BLaER1 treated with 17β-estradiol and CSF1 and Interleukin-3, amounts not matched to agents 10 nM and 100 nM (cell line): ENCODE measurements around the gene ADD3.

Experiments
- H3K27ac ChIP-seq, 11 experiments: shearing (Covaris generic); formaldehyde crosslinking; 2 replicates each; pipeline ENCODE4 v1.8.1; 2022
- H3K27me3 ChIP-seq, 11 experiments: shearing (Covaris generic); formaldehyde crosslinking; 2 replicates each; pipeline ENCODE4 v1.8.1; 2022
- H3K36me3 ChIP-seq, 11 experiments: shearing (Covaris generic); formaldehyde crosslinking; 2 replicates each; pipeline ENCODE4 v1.8.1; 2022
- H3K4me1 ChIP-seq, 10 experiments: shearing (Covaris generic); formaldehyde crosslinking; 2 replicates each; pipeline ENCODE4 v1.8.1; 2022
- H3K4me2 ChIP-seq, 11 experiments: shearing (Covaris generic); formaldehyde crosslinking; 2 replicates each; pipeline ENCODE4 v1.8.1; 2022
- H3K4me3 ChIP-seq, 10 experiments: shearing (Covaris generic); formaldehyde crosslinking; 2 replicates each; pipeline ENCODE4 v1.8.1; 2022
- H3K9ac ChIP-seq, 11 experiments: shearing (Covaris generic); formaldehyde crosslinking; 2 replicates each; pipeline ENCODE4 v1.8.1; 2022
- H3K9me3 ChIP-seq, 11 experiments: shearing (Covaris generic); formaldehyde crosslinking; replicated peaks in 1 of 11; 2 replicates each; pipeline ENCODE4 v1.8.1; 2022
- H4K20me1 ChIP-seq, 11 experiments: shearing (Covaris generic); formaldehyde crosslinking; 2 replicates each; pipeline ENCODE4 v1.8.1; 2022
- Cebpa-rat ChIP-seq, 11 experiments: shearing (Covaris generic); IDR thresholded peaks; 2 replicates each; pipeline ENCODE4 v1.8.1; 2022

Gene ADD3

DNA sequence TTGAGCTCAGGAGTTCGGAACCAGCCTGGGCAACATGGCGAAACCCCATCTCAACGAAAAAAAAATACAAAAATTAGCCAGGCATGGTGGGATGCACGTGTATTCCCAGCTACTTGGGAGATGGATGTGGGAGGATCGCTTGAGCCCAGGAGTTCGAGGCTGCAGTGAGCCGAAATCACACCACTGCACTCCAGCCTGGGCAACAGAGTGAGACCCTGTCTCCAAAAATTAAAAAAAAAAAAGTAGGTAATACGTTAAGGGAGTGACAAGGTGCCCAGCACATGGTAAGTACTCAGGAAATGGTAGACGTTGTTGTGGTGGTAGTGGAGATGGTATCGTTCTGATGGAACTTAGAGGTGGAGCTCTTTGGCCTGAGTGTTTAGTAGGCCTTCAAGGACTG lies 43.5 kb upstream of the ADD3 start:
- H4K20me1 ChIP-seq: no peaks in the 10 kb centered on the region
- peaks cover 0 to 5% (median 0%) of the 10 kb centered on the region in 11 experiments; a peak in 2 of 22 replicates for H3K9me3 ChIP-seq
- no peak overlapping the region for H3K4me3 ChIP-seq
- H3K9ac ChIP-seq: no peak overlapping the region
- H3K27ac ChIP-seq: no peak overlapping the region
- H3K36me3 ChIP-seq: no peaks in the 10 kb centered on the region
- no peak for TF ChIP-seq Cebpa-rat (IDR thresholded peaks at IDR 0.05)
- H3K4me2 ChIP-seq: no peak overlapping the region
- peaks cover 0 to 7% (median 0%) of the 10 kb centered on the region in 10 experiments; a peak in 2 of 20 replicates for H3K4me1 ChIP-seq
- H3K27me3 ChIP-seq: no peaks in the 10 kb centered on the region

DNA sequence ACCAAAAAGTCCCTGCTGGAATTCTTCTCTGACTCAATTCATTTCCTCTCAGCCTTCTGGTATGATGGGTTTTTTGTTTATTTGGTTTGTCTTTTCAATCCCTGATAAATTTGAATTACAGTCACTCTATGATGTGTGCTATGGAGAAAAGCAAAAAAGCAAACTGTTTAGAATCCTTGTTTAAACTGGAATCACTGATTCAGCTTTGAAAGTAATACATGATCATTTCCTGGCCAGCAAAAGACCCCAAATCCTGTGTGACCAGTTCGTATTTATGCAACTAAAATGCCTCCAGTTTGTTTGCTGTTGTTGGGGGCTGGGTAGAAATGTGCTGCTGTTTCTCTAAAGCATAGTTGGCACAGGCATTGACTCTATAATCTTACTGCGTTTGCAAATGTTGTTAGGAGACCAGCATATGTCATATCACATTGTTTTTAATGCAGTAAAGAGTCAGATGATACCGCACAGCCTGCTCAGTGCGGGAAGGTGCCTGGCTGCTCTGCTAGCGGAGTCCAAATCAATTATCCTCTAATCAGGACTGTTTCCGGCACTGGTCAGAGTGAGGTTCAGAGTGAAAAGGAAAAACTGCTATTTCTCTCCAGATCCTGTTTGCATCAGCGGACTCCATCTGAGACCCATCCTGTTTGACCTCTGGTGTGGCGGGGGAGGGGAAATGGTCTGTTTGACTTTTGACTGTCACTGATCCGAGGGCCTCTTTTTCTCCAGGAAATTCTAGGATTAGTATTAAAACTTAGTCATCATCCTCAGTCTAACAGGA lies 40.6 kb upstream of the ADD3 start:
- Histone ChIP-seq H3K4me1 (peaks cover 0 to 7% (median 0%) of the 10 kb centered on the region in 10 experiments; a peak in 2 of 20 replicates), H3K27ac (no peak overlapping the region), H3K4me3 (no peak overlapping the region), H3K9me3 (peaks cover 0 to 7% (median 0%) of the 10 kb centered on the region in 11 experiments; a peak in 2 of 22 replicates), H3K36me3 (no peaks in the 10 kb centered on the region), H3K4me2 (no peak overlapping the region; a peak in 1 of 22 replicates), H3K9ac (no peak overlapping the region), H3K27me3 (no peaks in the 10 kb centered on the region), H4K20me1 (no peaks in the 10 kb centered on the region)
- no peak for TF ChIP-seq Cebpa-rat (IDR thresholded peaks at IDR 0.05)

DNA sequence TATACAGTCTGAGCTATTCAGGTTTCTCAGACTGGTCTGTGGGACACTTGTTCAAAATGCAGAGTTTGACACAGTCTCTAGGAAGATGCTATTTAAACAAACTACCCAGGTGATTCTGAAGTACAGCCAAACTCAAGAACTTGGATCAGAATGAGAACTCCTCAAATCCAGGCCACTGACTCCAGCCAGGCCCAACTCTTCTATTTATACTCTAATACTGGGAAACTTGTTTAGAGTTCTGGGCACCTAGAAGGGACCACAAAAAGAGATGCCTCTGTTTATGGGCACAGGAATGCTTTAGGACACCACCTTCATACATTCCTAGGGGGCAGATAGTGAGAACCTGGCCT lies 40.1 kb upstream of the ADD3 start:
- Histone ChIP-seq H3K9me3 (peaks cover 0 to 7% (median 0%) of the 10 kb centered on the region in 11 experiments; a peak in 2 of 22 replicates), H4K20me1 (no peaks in the 10 kb centered on the region), H3K4me3 (no peak overlapping the region), H3K4me1 (peaks cover 0 to 7% (median 0%) of the 10 kb centered on the region in 10 experiments; a peak in 2 of 20 replicates), H3K27me3 (no peaks in the 10 kb centered on the region), H3K4me2 (no peak overlapping the region), H3K27ac (no peak overlapping the region), H3K9ac (no peak overlapping the region), H3K36me3 (no peaks in the 10 kb centered on the region)
- TF ChIP-seq Cebpa-rat (IDR thresholded peaks at IDR 0.05): no peak

DNA sequence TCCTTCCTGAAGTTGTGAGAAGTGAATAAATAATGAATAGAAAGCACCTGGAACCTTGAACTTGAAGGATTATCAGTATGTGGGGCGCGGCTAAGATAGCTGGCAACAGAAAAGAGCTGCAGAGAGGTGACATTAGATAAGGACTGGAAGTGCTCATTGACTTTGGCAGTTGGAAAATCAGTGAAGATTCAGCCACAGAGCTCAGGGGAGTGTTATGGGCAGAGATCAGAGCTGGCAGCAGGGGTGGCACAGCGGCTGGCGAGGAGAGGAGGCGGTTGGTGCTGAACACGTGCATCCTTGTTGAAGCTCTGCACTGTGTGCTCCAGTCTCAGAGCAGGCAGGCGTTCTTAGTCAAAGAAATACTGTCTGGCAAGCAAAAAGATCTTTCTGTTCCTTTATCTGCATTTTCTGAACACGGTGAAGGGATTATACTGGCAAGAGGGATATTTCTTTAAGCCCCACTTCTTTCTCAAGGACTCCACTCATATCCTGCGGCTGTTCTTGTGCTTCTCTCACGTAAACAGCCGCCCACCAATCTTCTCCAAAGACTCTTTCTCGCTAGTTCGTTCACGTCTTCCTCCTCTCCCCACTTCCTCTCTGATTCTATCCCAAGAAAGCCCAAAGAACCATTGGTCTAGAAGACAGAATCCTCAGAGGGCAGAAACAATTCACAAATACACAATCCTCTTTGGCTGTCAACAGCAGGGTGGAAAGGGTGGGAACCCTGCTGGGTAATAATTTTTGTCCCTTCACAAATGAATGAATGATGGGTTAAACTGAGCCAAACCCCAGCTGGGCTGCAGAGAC lies 38.6 kb upstream of the ADD3 start:
- Histone ChIP-seq H3K36me3 (no peaks in the 10 kb centered on the region), H3K9me3 (peaks cover 0 to 7% (median 0%) of the 10 kb centered on the region in 11 experiments; a peak in 2 of 22 replicates), H3K27ac (no peak overlapping the region), H4K20me1 (no peaks in the 10 kb centered on the region), H3K4me2 (no peak overlapping the region), H3K27me3 (no peaks in the 10 kb centered on the region), H3K4me3 (no peak overlapping the region), H3K9ac (no peak overlapping the region), H3K4me1 (peaks cover 0 to 7% (median 0%) of the 10 kb centered on the region in 10 experiments; a peak in 2 of 20 replicates)
- TF ChIP-seq Cebpa-rat (IDR thresholded peaks at IDR 0.05): no peak

DNA sequence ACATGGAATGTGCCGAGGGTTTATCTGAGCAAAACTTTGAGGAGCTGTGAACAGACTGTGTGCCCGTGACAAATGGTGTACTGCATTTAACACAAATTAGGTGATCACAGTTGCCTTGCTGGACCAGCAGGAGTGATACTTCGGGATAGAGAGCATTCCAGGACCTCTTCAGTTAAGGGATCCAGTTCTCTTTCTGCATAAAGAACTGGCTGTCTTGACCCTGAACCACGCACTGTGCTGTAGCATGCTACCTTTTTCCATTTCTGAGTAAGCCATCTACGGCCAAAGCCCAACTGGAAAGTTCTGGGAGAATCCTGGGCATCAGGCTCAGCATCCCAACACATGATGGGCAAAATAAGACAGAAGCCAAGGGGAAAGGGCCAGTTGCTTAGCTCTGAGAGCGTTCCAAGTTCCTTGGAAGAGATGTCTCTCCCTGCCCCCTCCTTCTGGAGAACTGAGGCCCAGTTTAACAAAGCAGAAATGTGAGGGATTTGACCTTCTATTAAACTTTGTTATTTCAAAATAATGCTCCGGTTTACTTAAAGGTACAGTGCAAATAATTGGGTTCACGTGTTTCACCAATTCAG lies 37.9 kb upstream of the ADD3 start:
- no peak overlapping the region for H3K27ac ChIP-seq
- no peak overlapping the region for H3K4me3 ChIP-seq
- TF ChIP-seq Cebpa-rat (IDR thresholded peaks at IDR 0.05): no peak
- H3K27me3 ChIP-seq: no peaks in the 10 kb centered on the region
- peaks cover 0 to 7% (median 0%) of the 10 kb centered on the region in 10 experiments; a peak in 2 of 20 replicates for H3K4me1 ChIP-seq
- no peak overlapping the region for H3K4me2 ChIP-seq
- no peaks in the 10 kb centered on the region for H3K36me3 ChIP-seq
- H3K9me3 ChIP-seq: peaks cover 0 to 7% (median 0%) of the 10 kb centered on the region in 11 experiments; a peak in 2 of 22 replicates
- no peak overlapping the region for H3K9ac ChIP-seq
- H4K20me1 ChIP-seq: no peaks in the 10 kb centered on the region

DNA sequence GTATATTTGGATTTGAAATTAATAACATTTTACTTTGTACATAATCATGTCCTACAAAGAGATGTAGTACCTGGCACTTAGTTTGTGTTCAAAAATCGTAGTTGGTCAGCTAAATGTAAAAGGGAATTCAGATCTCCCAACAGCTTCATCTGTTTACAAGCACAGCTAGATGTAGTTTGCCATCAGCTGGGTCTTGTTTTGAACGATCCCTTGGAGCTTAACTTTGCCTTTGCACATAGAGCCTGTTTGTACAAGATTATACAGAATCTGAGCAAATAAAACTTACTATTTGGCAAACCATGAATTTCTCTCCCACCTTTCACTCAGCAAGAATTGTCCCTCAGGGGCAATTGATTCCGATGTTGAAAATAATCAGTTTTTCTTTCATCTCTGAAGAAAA lies 36.1 kb upstream of the ADD3 start:
- no peak overlapping the region for H3K27ac ChIP-seq
- no peaks in the 10 kb centered on the region for H3K27me3 ChIP-seq
- no peak overlapping the region for H3K4me3 ChIP-seq
- H3K9me3 ChIP-seq: peaks cover 0 to 7% (median 0%) of the 10 kb centered on the region in 11 experiments; a peak in 2 of 22 replicates
- H4K20me1 ChIP-seq: no peaks in the 10 kb centered on the region
- no peak for TF ChIP-seq Cebpa-rat (IDR thresholded peaks at IDR 0.05)
- no peak overlapping the region for H3K9ac ChIP-seq
- no peaks in the 10 kb centered on the region for H3K36me3 ChIP-seq
- H3K4me1 ChIP-seq: peaks cover 0 to 7% (median 0%) of the 10 kb centered on the region in 10 experiments; a peak in 2 of 20 replicates
- H3K4me2 ChIP-seq: no peak overlapping the region

DNA sequence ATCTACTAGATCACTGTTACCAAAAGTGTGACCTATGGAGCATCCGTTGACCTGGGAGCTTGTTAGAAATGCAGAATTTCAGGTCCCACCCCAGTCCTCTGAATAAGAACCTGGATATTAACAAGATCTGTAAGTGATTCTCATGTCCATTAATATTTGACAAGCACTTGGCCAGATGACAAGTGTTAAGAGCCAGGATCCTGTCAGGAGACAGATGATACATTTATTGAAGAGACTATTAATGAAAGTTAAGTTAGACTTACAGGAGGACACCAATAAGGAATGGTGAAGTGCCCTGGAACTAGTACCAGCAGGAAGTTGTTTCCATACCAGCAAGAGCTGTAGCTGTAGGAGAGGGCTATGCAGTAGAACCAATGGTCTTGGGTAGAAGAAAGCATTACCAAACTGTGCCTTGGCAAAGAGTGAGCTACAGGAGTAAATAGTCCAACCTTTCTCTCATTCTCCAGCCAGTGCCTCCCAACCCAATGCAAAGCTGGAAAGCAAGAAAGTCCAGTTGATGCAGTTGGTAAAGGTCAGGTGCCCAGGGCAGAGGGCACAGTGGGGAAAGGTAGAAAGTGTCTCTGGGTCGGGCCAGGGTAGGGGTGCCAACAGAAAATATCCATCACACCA lies 35.3 kb upstream of the ADD3 start:
- no peak overlapping the region for H3K4me2 ChIP-seq
- H3K4me3 ChIP-seq: no peak overlapping the region
- no peak overlapping the region for H3K27ac ChIP-seq
- peaks cover 0 to 7% (median 0%) of the 10 kb centered on the region in 11 experiments; a peak in 2 of 22 replicates for H3K9me3 ChIP-seq
- 0 out of 20 replicates have a peak, but pooled peaks cover 0 to under 1% (median 0%) of the 10 kb centered on the region in 10 experiments for H3K4me1 ChIP-seq
- no peak overlapping the region for H3K9ac ChIP-seq
- H3K27me3 ChIP-seq: no peaks in the 10 kb centered on the region
- no peaks in the 10 kb centered on the region for H3K36me3 ChIP-seq
- no peaks in the 10 kb centered on the region for H4K20me1 ChIP-seq
- no peak for TF ChIP-seq Cebpa-rat (IDR thresholded peaks at IDR 0.05)

DNA sequence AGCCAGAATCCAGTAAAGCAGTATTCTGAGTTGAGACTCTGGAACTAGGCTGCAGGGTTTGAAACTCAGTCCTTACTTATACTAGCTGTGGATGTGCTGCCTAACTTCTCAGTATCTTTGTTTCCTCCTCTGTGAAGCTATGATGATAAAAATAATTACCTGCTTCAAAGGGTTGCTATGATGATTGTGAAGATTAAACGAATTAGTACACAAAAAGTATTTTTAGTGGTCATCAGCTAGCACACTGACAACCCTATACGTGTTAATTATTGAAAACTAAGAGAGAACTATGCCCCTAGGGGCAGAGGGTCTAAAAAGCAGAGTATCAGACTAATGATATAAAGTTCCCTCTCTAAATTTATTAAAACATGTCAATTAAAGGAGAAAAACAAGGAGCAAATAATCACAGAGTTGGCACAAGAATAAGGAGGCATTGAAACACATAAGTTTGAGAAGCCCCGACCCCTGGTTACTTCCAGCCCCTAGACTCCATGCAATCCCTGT lies 34.4 kb upstream of the ADD3 start:
- Histone ChIP-seq H3K27ac (no peak overlapping the region), H3K9me3 (peaks cover 0 to 7% (median 0%) of the 10 kb centered on the region in 11 experiments; a peak in 2 of 22 replicates), H3K4me2 (no peak overlapping the region), H3K27me3 (no peaks in the 10 kb centered on the region), H3K36me3 (no peaks in the 10 kb centered on the region), H3K4me3 (no peak overlapping the region), H4K20me1 (no peaks in the 10 kb centered on the region), H3K4me1 (no peaks in the 10 kb centered on the region), H3K9ac (no peak overlapping the region)
- no peak for TF ChIP-seq Cebpa-rat (IDR thresholded peaks at IDR 0.05)
